ENCODE results near the gene RAB37.

GRCh38 chr17:74764751-74765286 is 27.8 kb downstream of the RAB37 start:
- TF ChIP-seq CTCF (IDR thresholded peaks at IDR 0.05) (no peak), POLR2A (IDR thresholded peaks at IDR 0.05) (no peak), EP300 (IDR thresholded peaks at IDR 0.05) (no peak)

Data from tibial nerve (tissue), 4 donors.